Liver (tissue), 9 donors: ENCODE data around the gene SLC22A12. TPM values are rescaled to one million over a fixed set of nuclear protein-coding genes. Genes with fewer than 3 reads are reported as not detected.

ENCODE experiments used
- DNase-seq: peaks from one replicate; pipeline ENCODE4 v3.0.0-alpha.2; 2017; ENCODE audit warnings: low spot score
- H3K27ac ChIP-seq, 2 donors: one replicate each; pipeline ENCODE4 v1.7.0; 2013; ENCODE audit warnings: inconsistent platforms in 2 of 2, low read length in 2 of 2, control low read depth in 1 of 2, low read depth in 1 of 2, mild to moderate bottlenecking in 1 of 2
- H3K27me3 ChIP-seq, 4 donors: one replicate each; pipeline versions ENCODE4 v1.6.1 to v1.7.0; 2013; ENCODE audit warnings: low read length in 3 of 4, inconsistent platforms in 1 of 4, mild to moderate bottlenecking in 1 of 4, moderate library complexity in 1 of 4; ENCODE audit not compliant: control insufficient read depth in 4 of 4, insufficient read depth in 4 of 4
- H3K36me3 ChIP-seq, 4 donors: one replicate each; pipeline versions ENCODE4 v1.6.1 to v1.7.0; 2013; ENCODE audit warnings: low read length in 3 of 4, mild to moderate bottlenecking in 3 of 4, low read depth in 1 of 4, moderate library complexity in 1 of 4; ENCODE audit not compliant: control insufficient read depth in 4 of 4, insufficient read depth in 3 of 4
- H3K4me1 ChIP-seq, 4 donors: one replicate each; pipeline versions ENCODE4 v1.6.1 to v1.7.0; 2013; ENCODE audit warnings: low read length in 3 of 4, mild to moderate bottlenecking in 3 of 4, moderate library complexity in 1 of 4; ENCODE audit not compliant: control insufficient read depth in 4 of 4, insufficient read depth in 4 of 4
- H3K4me3 ChIP-seq, 3 donors: one replicate each; pipeline versions ENCODE4 v1.6.1 to v1.7.0; 2013; ENCODE audit warnings: low read length in 3 of 3, control low read depth in 1 of 3, low read depth in 1 of 3, mild to moderate bottlenecking in 1 of 3
- H3K9ac ChIP-seq, 2 donors: one replicate each; pipeline ENCODE4 v1.7.0; 2013; ENCODE audit warnings: low read length in 2 of 2, mild to moderate bottlenecking in 2 of 2, moderate library complexity in 2 of 2, control low read depth in 1 of 2, low read depth in 1 of 2
- H3K9me3 ChIP-seq, 4 donors: one replicate each; pipeline versions ENCODE4 v1.6.1 to v1.7.0; 2013; ENCODE audit warnings: low read length in 3 of 4; ENCODE audit not compliant: control insufficient read depth in 4 of 4
- EGR1 ChIP-seq, 2 donors: IDR thresholded peaks; 2 replicates each; pipeline ENCODE4 v1.6.1; 2016 to 2018; ENCODE audit warnings: antibody characterized with exemption in 2 of 2, low read depth in 2 of 2
- FOXA1 ChIP-seq: IDR thresholded peaks from 2 replicates; pipeline ENCODE4 v1.6.1; 2016; ENCODE audit warnings: antibody characterized with exemption
- FOXA2 ChIP-seq: IDR thresholded peaks from 2 replicates; pipeline ENCODE4 v1.6.1; 2016; ENCODE audit warnings: antibody characterized with exemption
- GABPA ChIP-seq, 2 donors: IDR thresholded peaks in 1 of 2; conservative IDR thresholded peaks in 1 of 2; 2 replicates each; pipeline ENCODE4 v1.6.1; 2016; ENCODE audit warnings: antibody characterized with exemption in 2 of 2, mild to moderate bottlenecking in 1 of 2, moderate library complexity in 1 of 2
- HNF4A ChIP-seq, 2 donors: conservative IDR thresholded peaks; 2 replicates each; pipeline ENCODE4 v1.6.1; 2016; ENCODE audit warnings: antibody characterized with exemption in 2 of 2, mild to moderate bottlenecking in 2 of 2
- HNF4G ChIP-seq: IDR thresholded peaks from 2 replicates; pipeline ENCODE4 v1.6.1; 2016; ENCODE audit warnings: antibody characterized with exemption
- JUND ChIP-seq, 2 donors: IDR thresholded peaks; 2 replicates each; pipeline ENCODE4 v1.6.1; 2016; ENCODE audit warnings: antibody characterized with exemption in 2 of 2
- RAD21 ChIP-seq, 2 donors: IDR thresholded peaks; 2 replicates each; pipeline ENCODE4 v1.6.1; 2016; ENCODE audit warnings: antibody characterized with exemption in 2 of 2, mild to moderate bottlenecking in 2 of 2
- SP1 ChIP-seq: IDR thresholded peaks from 2 replicates; pipeline ENCODE4 v1.6.1; 2018; ENCODE audit warnings: antibody characterized with exemption, mild to moderate bottlenecking
- TAF1 ChIP-seq: conservative IDR thresholded peaks from 2 replicates; pipeline ENCODE4 v1.6.1; 2016; ENCODE audit warnings: antibody characterized with exemption, mild to moderate bottlenecking
- YY1 ChIP-seq: IDR thresholded peaks from 2 replicates; pipeline ENCODE4 v1.6.1; 2016; ENCODE audit warnings: antibody characterized with exemption, mild to moderate bottlenecking
- WGBS: extraction: QIAGEN DNeasy Blood & Tissue Kit; methylation state at CpG from one replicate; pipeline ENCODE4 v1.1.7; 2013; 5-methylcytosine and 5-hydroxymethylcytosine counted together
- polyA plus RNA-seq, 2 donors: library from polyadenylated mRNA; stranded (reverse) in 1 of 2; unstranded in 1 of 2; fragments of 200-250 nt in 1 of 2; fragments of >200 nt in 1 of 2; fragmentation: Nextera tagmentation in 1 of 2; extraction: Ambion mirVana in 1 of 2; gene quantifications; one replicate each; pipeline versions ENCODE4 v1.2.1 to v1.2.3, GENCODE V29; 2013 to 2015
- total RNA-seq, 2 donors: library from RNA; depleted of rRNA; stranded (reverse); fragments of >200 nt; gene quantifications; one replicate each; pipeline ENCODE4 v1.2.3, GENCODE V29; 2014
- TF ChIP-seq, protein P1 (sequence below): fragments of 150-350 bp; IDR thresholded peaks from 2 replicates; pipeline ENCODE4 v1.5.1; 2017; ENCODE audit warnings: improper control_type of control experiment, low read depth, low read length; ENCODE audit not compliant: missing input control
- TF ChIP-seq, protein P2 (sequence below): IDR thresholded peaks from 2 replicates; pipeline ENCODE4 v1.6.1; 2016; ENCODE audit warnings: antibody characterized with exemption, mild to moderate bottlenecking
- TF ChIP-seq, protein P3 (sequence below): IDR thresholded peaks from 2 replicates; pipeline ENCODE4 v1.6.1; 2016; ENCODE audit warnings: antibody characterized with exemption
- donor health status: healthy.
- donor health status: healthy.
- donor health status: healthy.
- donor health status: healthy.
- donor health status: healthy.

SLC22A12 gene
- total and polyA plus RNA-seq, 4 donors = under 0.01 to 0.02 TPM; not detected in 2

DNA sequence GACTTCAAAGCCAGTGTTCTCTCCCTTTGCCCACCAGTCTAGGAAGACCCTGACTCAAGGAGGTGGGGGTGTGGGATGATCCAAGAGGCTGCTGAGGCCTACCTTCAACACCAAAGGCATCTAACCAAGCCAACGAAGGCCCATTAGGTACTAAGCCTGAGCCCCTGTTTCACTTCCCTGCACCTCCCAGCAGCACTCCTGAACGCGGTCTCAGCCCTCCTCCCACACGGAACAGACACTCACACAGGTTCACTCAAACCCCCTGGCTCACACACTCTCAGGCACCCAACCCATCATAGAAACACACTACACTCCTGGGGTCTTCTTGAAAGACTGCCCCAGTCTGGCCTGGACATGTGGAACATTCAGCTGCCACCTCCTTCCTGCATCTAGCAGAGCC lies 40.7 kb downstream of the SLC22A12 start:
- Histone ChIP-seq H3K9me3 (no peaks in the 10 kb centered on the region), H3K4me1 (no peaks in the 10 kb centered on the region), H3K4me3 (no peak overlapping the region), H3K9ac (no peak overlapping the region), H3K27me3 (no peaks in the 10 kb centered on the region), H3K36me3 (no peaks in the 10 kb centered on the region), H3K27ac (no peak overlapping the region)
- DNase-seq = no peak
- 85% methylated on average over 4 of the region's 4 CpGs for WGBS
- no peak for TF ChIP-seq EGR1 (IDR thresholded peaks at IDR 0.05; ENCODE audit: low read depth in 2 of 2)
- no peak for TF ChIP-seq HNF4G
- no peak for TF ChIP-seq FOXA2
- TF ChIP-seq, protein P1, sequence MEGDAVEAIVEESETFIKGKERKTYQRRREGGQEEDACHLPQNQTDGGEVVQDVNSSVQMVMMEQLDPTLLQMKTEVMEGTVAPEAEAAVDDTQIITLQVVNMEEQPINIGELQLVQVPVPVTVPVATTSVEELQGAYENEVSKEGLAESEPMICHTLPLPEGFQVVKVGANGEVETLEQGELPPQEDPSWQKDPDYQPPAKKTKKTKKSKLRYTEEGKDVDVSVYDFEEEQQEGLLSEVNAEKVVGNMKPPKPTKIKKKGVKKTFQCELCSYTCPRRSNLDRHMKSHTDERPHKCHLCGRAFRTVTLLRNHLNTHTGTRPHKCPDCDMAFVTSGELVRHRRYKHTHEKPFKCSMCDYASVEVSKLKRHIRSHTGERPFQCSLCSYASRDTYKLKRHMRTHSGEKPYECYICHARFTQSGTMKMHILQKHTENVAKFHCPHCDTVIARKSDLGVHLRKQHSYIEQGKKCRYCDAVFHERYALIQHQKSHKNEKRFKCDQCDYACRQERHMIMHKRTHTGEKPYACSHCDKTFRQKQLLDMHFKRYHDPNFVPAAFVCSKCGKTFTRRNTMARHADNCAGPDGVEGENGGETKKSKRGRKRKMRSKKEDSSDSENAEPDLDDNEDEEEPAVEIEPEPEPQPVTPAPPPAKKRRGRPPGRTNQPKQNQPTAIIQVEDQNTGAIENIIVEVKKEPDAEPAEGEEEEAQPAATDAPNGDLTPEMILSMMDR = no peak
- no peak for TF ChIP-seq TAF1
- TF ChIP-seq HNF4A (conservative IDR thresholded peaks at IDR 0.05) = no peak
- no peak for TF ChIP-seq GABPA (IDR thresholded peaks at IDR 0.05 in 1 of 2, conservative IDR thresholded peaks at IDR 0.05 in 1 of 2)

DNA sequence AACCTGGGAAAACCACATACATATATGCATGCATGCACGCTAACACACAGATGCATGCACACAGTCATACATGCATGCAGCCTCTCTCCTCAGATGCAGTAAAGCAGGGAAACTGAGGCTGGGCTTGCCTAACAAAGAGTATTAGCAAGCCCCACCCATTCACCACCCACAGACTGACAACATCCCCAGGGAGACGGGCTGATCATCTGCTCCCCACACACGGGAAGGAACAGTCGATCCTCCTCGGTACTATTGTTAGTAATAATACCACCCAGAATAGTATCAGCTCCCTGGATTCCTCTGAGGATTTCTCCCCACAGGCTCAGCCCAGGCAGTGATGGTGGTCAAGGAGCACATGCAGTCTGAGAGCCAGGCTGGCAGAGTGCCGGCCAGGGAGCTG lies 41.2 kb downstream of the SLC22A12 start:
- no peaks in the 10 kb centered on the region for H3K4me1 ChIP-seq
- 92% methylated on average over 6 of the region's 6 CpGs for WGBS

DNA sequence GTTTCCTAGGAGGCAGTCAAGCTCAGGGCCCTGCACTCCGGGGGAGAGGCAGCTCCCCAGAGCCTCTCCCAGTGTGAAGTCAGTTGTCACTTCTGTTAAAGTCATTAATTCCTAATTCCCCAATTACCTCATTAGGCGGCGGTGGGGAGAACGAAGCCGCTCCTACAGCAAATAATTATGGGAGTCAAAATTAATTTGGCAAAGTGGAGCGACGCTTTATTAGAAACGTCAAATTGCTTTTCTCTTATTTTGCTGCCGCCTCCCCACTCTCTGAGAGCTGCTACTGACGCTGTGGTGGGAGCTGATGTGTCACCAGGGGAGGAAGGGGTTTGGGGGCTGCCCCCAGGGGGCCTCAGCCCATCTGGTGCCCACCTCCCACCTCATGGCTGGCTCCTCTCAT lies 41.6 kb downstream of the SLC22A12 start:
- 94% methylated on average over 10 of the region's 10 CpGs for WGBS
- Histone ChIP-seq H3K4me1 (no peaks in the 10 kb centered on the region), H3K9ac (no peak overlapping the region), H3K27ac (no peak overlapping the region), H3K36me3 (no peaks in the 10 kb centered on the region), H3K4me3 (no peak overlapping the region), H3K9me3 (no peaks in the 10 kb centered on the region), H3K27me3 (no peaks in the 10 kb centered on the region)
- no peak for DNase-seq
- TF ChIP-seq SP1 = no peak
- TF ChIP-seq YY1 = no peak

More for the DNA sequence above, 41.2 kb downstream of the SLC22A12 start:
- H3K36me3 ChIP-seq = no peaks in the 10 kb centered on the region
- TF ChIP-seq FOXA2 = no peak
- no peak for TF ChIP-seq RAD21 (IDR thresholded peaks at IDR 0.05)
- TF ChIP-seq EGR1 (IDR thresholded peaks at IDR 0.05; ENCODE audit: low read depth in 2 of 2) = no peak
- TF ChIP-seq TAF1 = no peak
- TF ChIP-seq, protein P2, sequence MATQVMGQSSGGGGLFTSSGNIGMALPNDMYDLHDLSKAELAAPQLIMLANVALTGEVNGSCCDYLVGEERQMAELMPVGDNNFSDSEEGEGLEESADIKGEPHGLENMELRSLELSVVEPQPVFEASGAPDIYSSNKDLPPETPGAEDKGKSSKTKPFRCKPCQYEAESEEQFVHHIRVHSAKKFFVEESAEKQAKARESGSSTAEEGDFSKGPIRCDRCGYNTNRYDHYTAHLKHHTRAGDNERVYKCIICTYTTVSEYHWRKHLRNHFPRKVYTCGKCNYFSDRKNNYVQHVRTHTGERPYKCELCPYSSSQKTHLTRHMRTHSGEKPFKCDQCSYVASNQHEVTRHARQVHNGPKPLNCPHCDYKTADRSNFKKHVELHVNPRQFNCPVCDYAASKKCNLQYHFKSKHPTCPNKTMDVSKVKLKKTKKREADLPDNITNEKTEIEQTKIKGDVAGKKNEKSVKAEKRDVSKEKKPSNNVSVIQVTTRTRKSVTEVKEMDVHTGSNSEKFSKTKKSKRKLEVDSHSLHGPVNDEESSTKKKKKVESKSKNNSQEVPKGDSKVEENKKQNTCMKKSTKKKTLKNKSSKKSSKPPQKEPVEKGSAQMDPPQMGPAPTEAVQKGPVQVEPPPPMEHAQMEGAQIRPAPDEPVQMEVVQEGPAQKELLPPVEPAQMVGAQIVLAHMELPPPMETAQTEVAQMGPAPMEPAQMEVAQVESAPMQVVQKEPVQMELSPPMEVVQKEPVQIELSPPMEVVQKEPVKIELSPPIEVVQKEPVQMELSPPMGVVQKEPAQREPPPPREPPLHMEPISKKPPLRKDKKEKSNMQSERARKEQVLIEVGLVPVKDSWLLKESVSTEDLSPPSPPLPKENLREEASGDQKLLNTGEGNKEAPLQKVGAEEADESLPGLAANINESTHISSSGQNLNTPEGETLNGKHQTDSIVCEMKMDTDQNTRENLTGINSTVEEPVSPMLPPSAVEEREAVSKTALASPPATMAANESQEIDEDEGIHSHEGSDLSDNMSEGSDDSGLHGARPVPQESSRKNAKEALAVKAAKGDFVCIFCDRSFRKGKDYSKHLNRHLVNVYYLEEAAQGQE = no peak
- no peak for TF ChIP-seq FOXA1
- no peak for TF ChIP-seq GABPA (IDR thresholded peaks at IDR 0.05 in 1 of 2, conservative IDR thresholded peaks at IDR 0.05 in 1 of 2)
- TF ChIP-seq, protein P3, sequence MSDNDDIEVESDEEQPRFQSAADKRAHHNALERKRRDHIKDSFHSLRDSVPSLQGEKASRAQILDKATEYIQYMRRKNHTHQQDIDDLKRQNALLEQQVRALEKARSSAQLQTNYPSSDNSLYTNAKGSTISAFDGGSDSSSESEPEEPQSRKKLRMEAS = no peak
- TF ChIP-seq HNF4A (conservative IDR thresholded peaks at IDR 0.05) = no peak
- no peak for TF ChIP-seq JUND (IDR thresholded peaks at IDR 0.05)
- no peaks in the 10 kb centered on the region for H3K9me3 ChIP-seq
- no peak overlapping the region for H3K4me3 ChIP-seq
- no peak for DNase-seq
- no peak overlapping the region for H3K27ac ChIP-seq
- H3K9ac ChIP-seq = no peak overlapping the region
- H3K27me3 ChIP-seq = no peaks in the 10 kb centered on the region
